RWPE1 (cell line): ENCODE results near the gene PHETA1.

Experiments used
- CTCF ChIA-PET: fragments of 350-600 bp; sonication (Branson Sonifier 250); formaldehyde crosslinking; extraction: SDS; loops from one replicate; lab custom pipeline; 2021; lab: Yijun Ruan, JAX
- POLR2A ChIA-PET: fragments of 400-600 bp; formaldehyde crosslinking; extraction: SDS; loops from one replicate; lab custom pipeline; 2020; ENCODE audit warnings: antibody characterized with exemption; ENCODE audit not compliant: low non-redundant PET; lab: Yijun Ruan, JAX
- DNase-seq: peaks from one replicate; pipeline ENCODE4 v3.0.0; 2012; ENCODE audit warnings: low spot score
- H3K27ac ChIP-seq: fragments of 450-650 bp; 2 replicates; pipeline ENCODE4 v1.5.1; 2017
- CTCF ChIP-seq: fragments of 450-650 bp; conservative IDR thresholded peaks from 2 replicates; pipeline ENCODE4 v1.5.1; 2017; ENCODE audit warnings: low read depth, mild to moderate bottlenecking

Gene PHETA1

GRCh38 chr12:111352296-111352993 is 16.4 kb downstream of the PHETA1 start:
- no peak overlapping the region for H3K27ac ChIP-seq
- DNase-seq: no peak
- TF ChIP-seq CTCF: no peak
- ChIA-PET POLR2A (no interaction called here), CTCF (no interaction called here)

- H3K27ac ChIP-seq: no peak overlapping the region
- ChIA-PET CTCF (interaction anchor here (0.7 kb wide), 2 partner anchors 20 to 79 kb away, joined by 3 to 5 read pairs; no protein-coding TSS in a partner anchor), POLR2A (no interaction called here)
- DNase-seq: no peak
- no peak for TF ChIP-seq CTCF
Observed at GRCh38 chr12:111351026-111351425, 17.9 kb downstream of the PHETA1 start.

GRCh38 chr12:111349748-111350520 is 19.0 kb downstream of the PHETA1 start:
- POLR2A ChIA-PET: no interaction called here
- no peak overlapping the region for H3K27ac ChIP-seq
- no peak for DNase-seq
- no peak for TF ChIP-seq CTCF
- CTCF ChIA-PET: no interaction called here

GRCh38 chr12:111349101-111349747 is 19.7 kb downstream of the PHETA1 start:
- ChIA-PET CTCF (no interaction called here), POLR2A (no interaction called here)
- TF ChIP-seq CTCF: no peak
- H3K27ac ChIP-seq: no peak overlapping the region
- DNase-seq: no peak

GRCh38 chr12:111347891-111348644 is 20.8 kb downstream of the PHETA1 start:
- H3K27ac ChIP-seq: no peak overlapping the region
- CTCF ChIA-PET: no interaction called here
- POLR2A ChIA-PET: no interaction called here
- no peak for TF ChIP-seq CTCF
- DNase-seq: no peak

- no peak overlapping the region for H3K27ac ChIP-seq
- no peak for TF ChIP-seq CTCF
- ChIA-PET CTCF (no interaction called here), POLR2A (no interaction called here)
- no peak for DNase-seq
Observed at GRCh38 chr12:111344254-111344875, 24.5 kb downstream of the PHETA1 start.
